GM19452 (cell line): ENCODE results near the gene MRPL36.

Experiments
- ATAC-seq: cut with Tn5 transposase; IDR thresholded peaks from one replicate; pipeline ENCODE4 v1.9.1; 2021; ENCODE audit not compliant: unreplicated experiment

The MRPL36 gene

GRCh38 chr5:1782385-1783215 is 17.0 kb downstream of the MRPL36 start:
- peak; percentile 7 for ATAC-seq

DNA sequence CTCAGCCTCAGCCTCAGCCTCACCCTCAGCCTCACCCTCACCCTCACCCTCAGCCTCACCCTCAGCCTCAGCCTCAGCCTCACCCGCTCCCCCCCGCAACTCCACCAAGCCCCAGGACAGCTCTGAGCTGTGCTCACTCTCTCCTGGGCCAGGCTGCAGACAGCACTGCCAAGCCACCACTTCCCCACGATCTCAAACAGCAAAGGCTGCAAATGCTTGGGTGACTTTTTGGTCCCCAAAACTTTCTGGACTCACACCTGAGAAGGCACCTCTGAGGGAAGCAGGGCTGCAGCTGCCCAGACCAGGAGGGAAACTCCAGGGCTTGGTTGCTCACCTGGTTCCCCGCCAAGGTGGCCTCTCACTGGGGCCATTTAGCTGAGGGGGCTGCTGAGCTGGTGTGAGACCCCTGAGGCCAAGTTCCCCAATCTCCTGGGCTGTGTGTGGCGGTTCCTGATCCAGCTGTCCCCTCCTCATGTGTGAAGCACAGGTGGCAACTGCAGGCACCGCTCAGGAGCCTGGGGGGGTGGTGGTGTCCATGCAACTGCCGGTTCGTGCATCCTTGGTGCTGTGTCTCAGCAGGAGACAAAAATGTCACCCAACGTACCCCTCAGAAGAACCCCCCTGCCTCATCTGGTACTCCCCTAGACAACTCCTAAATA is 17.8 kb downstream of the MRPL36 start:
- no peak for ATAC-seq

GRCh38 chr5:1781107-1781506 is 18.5 kb downstream of the MRPL36 start:
- no peak for ATAC-seq

DNA sequence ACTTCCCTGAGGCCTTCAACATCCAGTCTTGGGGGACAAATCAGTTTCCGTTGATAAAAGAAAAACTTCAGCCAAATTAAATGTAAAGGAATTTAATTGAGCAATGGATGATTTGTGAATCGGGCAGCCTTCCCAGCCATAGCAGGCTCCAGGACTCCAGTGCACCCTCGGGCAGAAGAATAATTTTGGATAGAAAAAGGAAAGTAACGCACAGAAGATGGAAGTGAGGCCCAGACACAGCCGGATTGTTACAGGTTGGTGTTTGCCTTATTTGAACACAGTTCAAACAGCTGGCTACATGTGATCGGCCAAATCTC is 19.1 kb downstream of the MRPL36 start:
- no peak for ATAC-seq

DNA sequence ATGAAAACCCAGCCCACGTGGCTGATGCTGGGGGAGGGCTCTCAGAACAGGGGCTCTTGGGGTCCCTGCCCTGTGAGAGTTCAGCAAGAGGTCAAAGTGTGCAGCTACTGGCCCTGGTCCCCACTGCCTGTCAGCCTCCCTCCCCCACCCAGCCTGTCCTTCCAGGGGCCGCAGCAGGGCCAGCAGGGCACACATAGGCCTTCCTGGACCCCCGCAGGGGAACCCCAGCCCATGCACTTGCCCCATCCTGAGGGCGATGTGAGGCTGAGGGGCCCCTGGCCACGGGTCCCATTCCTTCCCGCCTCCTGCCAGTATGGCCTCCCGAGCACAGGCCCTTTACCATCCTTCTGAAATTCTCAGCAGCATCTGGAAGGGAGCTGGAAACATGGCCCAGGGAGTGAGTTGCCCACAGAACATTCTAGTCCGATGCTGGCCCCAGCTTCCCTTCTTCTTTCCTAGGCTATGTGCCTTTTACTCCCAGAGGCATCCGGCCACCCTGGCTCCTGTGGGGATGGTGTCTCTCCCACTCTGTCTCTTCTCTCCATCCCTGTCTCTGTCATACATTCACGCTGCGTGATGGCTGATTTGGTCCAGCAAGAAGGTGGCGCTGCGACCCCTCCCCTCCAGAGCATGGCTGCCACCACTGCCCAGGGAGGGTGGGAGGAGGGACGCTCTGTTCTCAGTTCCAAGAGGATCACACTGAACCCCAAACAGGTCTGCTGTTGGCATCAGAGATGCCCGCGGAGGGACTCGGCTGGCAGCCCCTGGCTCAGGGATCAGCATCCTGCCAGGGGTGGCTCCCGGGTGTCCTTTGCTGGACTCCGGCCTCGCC is 19.6 kb downstream of the MRPL36 start:
- ATAC-seq: no peak

DNA sequence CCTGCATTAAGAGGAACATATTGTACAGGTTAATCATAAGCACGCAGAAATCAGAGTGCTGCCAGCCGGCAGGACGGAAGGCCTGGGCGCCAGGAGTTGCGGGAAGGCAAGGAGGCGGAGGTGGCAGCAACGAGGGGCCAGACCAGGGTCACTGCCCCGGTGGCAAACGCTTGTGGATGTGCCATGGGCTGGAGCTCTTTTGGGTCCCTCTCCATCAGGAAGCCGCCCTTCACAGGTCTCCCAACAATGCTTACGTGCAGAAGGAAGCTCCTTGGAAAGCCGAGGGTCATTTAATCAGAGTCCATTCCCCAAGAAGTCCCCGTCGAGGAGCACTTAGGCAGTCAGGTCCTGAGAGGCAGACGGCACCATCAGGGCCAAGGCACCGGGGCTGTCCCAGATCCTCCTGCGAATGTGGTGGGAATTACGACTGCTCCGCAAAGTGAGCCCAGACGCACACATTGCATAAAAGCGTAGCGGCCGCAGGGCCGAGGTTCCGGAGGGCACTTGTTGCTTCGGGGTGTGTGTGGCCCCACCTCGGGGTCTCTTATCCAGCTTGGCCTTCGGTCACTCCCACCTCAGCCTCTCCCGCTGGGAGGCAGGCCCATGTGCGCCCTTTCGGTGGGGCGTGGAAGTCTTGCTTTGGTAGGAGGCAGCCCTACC is 20.5 kb downstream of the MRPL36 start:
- no peak for ATAC-seq

- no peak for ATAC-seq
Observed at GRCh38 chr5:1778138-1779020, 21.3 kb downstream of the MRPL36 start.

- no peak for ATAC-seq
Observed at GRCh38 chr5:1777281-1778137, 22.1 kb downstream of the MRPL36 start.

GRCh38 chr5:1776831-1777230 is 22.8 kb downstream of the MRPL36 start:
- no peak for ATAC-seq

GRCh38 chr5:1772634-1773033 is 27.0 kb downstream of the MRPL36 start:
- ATAC-seq: no peak

DNA sequence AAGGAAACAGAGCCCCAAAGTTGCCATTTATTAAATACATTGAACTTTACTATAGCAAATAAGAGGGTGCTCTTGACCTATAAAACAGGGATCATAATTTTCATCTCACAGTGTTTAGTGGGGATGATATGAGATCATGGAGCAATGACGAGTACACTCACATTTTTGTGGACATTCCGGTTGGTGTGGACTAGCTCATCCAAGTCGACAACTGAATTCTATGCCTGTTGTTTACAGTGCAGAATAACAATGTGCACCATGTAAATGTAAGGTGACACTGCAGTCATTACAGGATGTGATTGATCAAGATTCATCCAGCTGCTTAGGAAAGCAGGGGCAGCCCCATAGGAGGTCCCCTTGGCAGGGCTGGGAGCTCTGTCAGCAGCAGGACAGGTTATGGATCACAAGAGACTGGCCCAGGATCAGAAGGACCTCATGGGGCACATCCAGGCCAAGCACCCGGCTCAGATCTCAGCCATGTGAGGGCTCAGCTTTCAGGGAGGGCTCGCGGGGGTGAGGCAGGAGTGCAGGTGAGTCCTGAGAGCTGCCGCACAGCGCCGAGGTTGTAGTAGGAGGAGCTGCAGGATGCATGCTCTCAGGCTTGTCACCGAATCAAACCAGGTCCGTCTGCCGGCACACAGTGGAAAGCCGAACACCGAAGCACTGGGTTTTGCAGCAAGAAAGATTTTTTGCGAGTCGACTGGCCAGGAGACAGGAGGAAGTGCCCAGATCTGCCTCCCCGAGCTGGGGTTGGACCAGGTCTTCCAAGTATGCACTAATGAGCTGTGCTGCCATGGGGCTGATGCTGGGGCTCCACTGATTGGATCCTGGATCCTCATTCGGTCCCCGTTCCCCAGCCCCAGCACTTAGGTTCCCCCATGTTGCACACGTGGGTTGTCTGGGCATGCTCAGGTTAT is 28.2 kb downstream of the MRPL36 start:
- no peak for ATAC-seq

DNA sequence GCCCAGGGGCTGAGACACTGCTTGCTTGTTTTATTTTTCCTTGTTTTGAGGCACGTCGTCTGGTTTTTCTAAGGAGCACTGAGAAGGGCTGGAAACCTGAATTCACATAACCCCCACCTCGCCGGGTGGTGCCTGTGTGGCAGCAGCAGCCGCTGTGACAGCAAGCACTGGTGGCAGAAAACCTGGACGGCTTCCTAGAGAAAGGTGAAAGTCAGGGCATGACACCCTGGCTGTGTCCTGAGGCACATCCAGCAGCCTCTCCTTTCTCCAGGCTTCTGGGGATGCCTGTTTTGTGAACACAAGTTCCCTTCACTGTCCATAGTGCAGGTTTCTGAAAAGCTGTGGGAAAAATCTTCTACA is 29.2 kb downstream of the MRPL36 start:
- no peak for ATAC-seq

DNA sequence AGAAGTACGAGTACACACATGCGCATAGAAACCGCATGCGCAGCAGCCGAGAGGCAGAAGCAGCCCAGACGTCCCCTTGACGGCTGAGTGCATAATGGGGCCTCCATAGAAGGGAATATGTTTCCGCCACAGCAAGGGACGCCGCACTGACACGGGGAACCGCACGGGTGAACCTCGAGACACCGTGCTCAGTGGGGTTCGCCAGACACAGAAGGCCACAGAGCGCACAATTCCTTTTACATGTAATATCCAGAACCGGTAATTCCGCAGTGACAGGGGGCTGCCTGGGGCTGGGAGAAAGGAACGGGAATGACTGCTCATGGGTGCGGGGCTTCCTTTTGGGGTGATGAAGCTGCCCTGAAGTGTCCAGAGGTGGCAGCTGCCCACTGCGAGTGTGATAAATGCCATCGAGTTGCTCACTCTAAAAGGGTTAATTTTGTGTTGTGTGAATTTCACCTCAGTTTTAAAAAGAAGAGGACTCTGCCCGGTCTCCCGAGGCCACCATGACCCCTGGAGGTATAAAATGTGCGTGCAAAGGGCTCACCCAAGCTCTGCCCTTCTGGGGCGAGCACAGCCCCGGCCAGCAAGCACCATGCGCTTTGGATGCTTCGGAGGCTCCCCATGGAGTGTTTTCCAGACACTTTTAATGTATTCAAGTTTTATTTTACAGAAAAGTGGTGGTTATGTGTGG is 29.7 kb downstream of the MRPL36 start:
- no peak for ATAC-seq

DNA sequence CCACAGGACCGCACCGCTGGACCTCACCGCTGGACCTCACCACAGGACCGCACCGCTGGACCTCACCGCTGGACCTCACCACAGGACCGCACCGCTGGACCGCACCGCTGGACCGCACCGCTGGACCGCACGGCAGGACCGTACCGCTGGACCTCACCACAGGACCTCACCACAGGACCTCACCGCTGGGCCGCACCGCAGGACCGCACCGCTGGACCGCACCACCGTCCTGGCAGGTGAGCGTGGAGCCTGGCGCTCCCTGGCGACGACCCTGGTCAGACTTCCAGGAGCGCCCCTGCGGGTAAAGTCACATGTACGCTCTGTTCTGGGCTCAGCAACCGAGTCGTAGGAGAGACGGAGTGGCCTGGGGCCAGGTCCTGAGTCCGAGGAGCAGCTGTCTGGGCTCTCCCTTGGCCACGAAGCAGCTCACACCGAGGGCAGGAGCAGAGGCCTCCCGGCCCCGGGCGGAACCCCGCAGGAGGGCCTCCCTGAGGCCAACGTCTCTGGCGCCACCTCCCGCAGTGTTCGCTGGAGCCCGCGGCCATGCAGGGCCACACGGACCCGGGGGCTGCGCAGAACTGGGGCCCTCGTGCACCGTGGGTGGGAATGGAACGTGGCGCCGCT is 30.5 kb downstream of the MRPL36 start:
- ATAC-seq: no peak

GRCh38 chr5:1768283-1769000 is 31.2 kb downstream of the MRPL36 start:
- no peak for ATAC-seq

DNA sequence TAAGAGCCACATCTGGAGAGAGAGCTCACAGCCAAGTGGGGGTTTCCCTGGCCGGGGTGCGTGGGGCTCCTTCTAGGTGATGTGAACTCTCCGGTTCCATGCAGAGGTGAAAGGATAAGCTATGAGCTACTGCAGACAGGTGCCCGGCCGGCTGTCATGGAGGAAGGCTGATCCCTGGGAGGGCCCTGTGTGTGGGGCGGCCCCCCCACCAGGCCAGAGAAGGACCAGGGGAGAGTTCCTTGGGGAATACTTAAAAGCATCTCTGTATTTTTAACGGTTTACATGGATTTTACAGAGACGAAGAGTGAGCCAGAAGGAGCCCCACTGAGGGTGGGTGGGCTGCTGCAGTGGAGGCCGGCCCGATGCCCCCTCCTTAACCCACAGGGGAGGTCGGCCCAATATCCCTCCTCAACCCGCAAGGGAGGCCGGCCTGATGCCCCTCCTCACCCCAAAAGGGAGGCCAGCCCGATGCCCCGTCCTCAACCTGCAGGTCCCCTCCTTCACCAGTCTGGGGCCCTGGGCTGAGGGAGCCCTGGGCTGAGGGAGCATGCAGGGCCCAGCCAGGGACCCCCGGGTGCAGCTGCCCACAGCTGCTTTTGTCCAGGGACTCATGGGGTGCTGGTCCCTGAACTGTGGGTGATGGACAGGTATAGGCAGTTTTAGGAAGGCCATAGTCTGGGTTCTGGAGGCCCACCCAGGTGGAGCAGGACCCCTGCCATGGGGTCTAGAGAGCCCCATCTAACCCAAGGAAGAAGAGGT is 31.9 kb downstream of the MRPL36 start:
- no peak for ATAC-seq
